Measurements from ENCODE around the gene TCF25.
"Not testable (repeated sequence)": the region's sequence is repeated elsewhere in the genome, so short reads cannot be mapped to it uniquely, and the experiment has no call there.

The TCF25 gene, protein sequence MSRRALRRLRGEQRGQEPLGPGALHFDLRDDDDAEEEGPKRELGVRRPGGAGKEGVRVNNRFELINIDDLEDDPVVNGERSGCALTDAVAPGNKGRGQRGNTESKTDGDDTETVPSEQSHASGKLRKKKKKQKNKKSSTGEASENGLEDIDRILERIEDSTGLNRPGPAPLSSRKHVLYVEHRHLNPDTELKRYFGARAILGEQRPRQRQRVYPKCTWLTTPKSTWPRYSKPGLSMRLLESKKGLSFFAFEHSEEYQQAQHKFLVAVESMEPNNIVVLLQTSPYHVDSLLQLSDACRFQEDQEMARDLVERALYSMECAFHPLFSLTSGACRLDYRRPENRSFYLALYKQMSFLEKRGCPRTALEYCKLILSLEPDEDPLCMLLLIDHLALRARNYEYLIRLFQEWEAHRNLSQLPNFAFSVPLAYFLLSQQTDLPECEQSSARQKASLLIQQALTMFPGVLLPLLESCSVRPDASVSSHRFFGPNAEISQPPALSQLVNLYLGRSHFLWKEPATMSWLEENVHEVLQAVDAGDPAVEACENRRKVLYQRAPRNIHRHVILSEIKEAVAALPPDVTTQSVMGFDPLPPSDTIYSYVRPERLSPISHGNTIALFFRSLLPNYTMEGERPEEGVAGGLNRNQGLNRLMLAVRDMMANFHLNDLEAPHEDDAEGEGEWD

GRCh38 chr16:89873109-89873971 is at the start of gene TCF25:
Gene TCF25, plus strand, starts transcription at chr16:89873592. Its CDS starts 76 bp downstream, at chr16:89873668.
- H3K4me1 ChIP-seq, result peaks cover 0 to 21% (median 19%) of the 10 kb centered on the region in 4 donors
- peaks cover 0 to 16% (median 4%) of the 10 kb centered on the region in 3 donors for H3K36me3 ChIP-seq
- H3K4me3 ChIP-seq, result peak within 1 kb of the TSS; percentile 91 to 99
- no peaks in the 10 kb centered on the region for H3K9me3 ChIP-seq
- H3K27ac ChIP-seq, result peak within 1 kb of the TSS; percentile 99 to 100
- no peaks in the 10 kb centered on the region for H3K27me3 ChIP-seq
- no peak for TF ChIP-seq CTCF (IDR thresholded peaks at IDR 0.05)
- peak; percentile 66 to 89 for DNase-seq
- intact Hi-C loops (cut with DNase I; ENCODE audit: low total_unique reads), result loop anchor here (2.0 kb wide), 1 partner anchor 173 kb away; the partner anchor contains the start of gene SPATA2L

- H3K27ac ChIP-seq; H3K9me3 ChIP-seq; DNase-seq; H3K36me3 ChIP-seq; H3K4me3 ChIP-seq; intact Hi-C loops (cut with DNase I; ENCODE audit: low total_unique reads): not testable (repeated sequence)
- H3K4me1 ChIP-seq, result peaks cover 0 to 13% (median 10%) of the 10 kb centered on the region in 4 donors
- peaks cover 0 to 50% of the 10 kb centered on the region in 2 donors for H3K27me3 ChIP-seq
Observed at GRCh38 chr16:89823824-89824148, 49.6 kb upstream of the TCF25 start.

DNA sequence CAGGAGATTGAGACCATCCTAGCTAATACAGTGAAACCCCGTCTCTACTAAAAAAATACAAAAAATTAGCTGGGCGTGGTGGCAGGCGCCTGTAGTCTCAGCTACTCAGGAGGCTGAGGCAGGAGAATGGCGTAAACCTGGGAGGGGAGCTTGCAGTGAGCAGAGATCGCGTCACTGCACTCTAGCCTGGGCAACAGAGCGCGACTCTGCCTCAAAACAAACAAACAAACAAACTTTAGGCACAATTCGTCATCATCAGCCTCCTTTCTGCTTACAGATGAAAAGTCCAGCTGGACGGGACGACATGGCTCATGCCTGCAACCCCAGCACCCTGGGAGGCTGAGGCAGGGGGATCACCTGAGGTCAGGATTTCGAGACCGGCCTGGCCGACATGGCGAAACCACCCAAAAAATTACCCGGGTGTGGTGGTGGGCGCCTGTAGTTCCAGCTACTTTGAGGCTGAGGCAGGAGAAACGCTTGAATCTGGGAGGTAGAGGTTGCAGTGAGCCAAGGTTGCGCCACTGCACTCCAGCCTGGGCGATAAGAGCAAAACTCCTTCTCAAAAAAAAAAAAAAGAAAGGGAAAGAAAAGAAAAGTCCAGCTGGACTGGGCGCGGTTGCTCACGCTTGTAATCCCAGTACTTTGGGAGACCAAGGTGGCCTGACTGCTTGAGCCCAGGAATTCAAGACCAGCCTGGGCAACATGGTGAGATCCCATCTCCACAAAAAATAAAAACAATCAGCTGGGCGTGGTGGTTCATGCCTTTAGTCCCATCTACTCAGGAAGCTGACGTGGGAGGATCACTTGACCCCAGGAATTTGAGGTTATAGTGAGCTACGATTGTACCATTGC is 46.6 kb upstream of the TCF25 start:
- Histone ChIP-seq H3K9me3 (no peaks in the 10 kb centered on the region), H3K27me3 (peaks cover 0 to 48% of the 10 kb centered on the region in 2 donors), H3K4me3 (no peak overlapping the region), H3K36me3 (no peaks in the 10 kb centered on the region), H3K27ac (no peak overlapping the region), H3K4me1 (peaks cover 0 to 21% (median 13%) of the 10 kb centered on the region in 4 donors)
- DNase-seq, result no peak
- intact Hi-C loops (cut with DNase I; ENCODE audit: low total_unique reads), result no loop called here
- no peak for TF ChIP-seq CTCF (IDR thresholded peaks at IDR 0.05)

DNA sequence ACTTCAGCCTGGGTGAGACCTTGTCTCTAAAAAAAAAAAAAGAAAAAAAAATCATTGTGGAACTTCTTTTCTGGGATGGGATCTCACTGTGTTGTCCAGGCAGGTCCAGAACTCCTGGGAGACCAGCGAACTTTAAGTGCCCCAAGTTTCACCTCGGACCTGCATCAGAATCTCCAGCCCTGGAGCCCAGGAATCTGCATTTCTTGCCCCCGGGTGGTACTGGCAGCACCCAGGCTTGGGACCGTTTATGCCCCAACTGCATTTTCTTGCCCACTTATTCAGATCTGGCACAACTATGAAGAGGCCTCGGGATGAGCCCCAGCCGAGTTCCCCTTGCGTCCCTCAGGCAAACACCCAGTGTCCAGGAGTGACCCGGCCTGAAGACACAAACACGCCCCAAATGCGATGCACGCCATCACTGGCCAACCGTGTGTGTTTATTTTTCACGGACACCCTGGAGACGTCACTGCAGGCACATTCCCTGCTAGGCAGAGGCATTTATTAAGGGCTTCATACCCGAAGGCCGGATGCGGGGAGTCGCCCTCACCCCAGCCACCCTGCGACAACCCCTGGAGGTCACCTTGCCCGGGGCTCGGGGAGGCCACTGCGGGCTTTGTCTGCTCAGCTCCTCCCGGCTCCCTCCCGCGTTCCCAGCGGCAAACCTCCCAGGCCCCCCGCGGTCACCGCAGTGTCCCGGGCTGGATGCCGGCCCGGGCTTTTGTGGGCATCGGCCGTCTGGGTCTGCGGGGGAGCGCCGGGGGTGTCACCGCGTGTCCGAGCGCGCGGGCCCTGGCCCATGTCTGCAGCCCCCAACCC is 45.8 kb upstream of the TCF25 start:
- no peak overlapping the region for H3K27ac ChIP-seq
- no peaks in the 10 kb centered on the region for H3K36me3 ChIP-seq
- peaks cover 0 to 52% of the 10 kb centered on the region in 2 donors for H3K27me3 ChIP-seq
- TF ChIP-seq CTCF (IDR thresholded peaks at IDR 0.05), result no peak
- no peak for DNase-seq
- H3K9me3 ChIP-seq, result no peaks in the 10 kb centered on the region
- H3K4me3 ChIP-seq, result peak overlapping the region; percentile 39 to 45
- H3K4me1 ChIP-seq, result peaks cover 0 to 21% (median 13%) of the 10 kb centered on the region in 4 donors
- intact Hi-C loops (cut with DNase I; ENCODE audit: low total_unique reads), result no loop called here

DNA sequence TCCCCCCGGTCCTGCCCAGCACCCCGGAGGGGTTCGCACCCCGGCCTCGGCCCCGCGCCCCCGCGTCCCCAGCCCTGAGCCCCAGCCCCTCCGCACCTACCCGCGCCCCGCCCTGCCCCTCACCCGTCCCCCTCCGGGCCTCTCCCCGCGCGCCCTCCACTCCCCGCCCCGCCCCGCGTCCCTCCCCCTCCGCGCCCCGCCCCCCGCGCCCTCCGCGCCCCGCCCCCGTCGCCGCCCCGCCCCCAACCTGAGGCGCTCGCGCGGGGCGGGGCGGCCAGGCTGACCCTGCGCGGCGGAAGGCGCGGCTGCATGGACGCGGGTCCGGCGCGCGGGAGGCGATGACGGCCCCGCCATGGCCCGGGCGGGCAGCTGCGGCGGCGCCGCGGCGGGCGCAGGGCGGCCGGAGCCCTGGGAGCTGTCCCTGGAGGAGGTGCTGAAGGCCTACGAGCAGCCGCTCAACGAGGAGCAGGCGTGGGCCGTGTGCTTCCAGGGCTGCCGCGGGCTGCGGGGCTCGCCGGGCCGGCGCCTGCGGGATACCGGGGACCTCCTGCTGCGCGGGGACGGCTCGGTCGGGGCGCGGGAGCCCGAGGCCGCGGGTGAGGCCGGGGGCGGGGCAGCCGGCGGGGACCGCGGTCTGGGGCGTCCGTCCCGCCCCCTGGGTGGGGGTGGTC is 45.1 kb upstream of the TCF25 start, which contains the start of gene SPIRE2:
Gene SPIRE2, plus strand, starts transcription at position 277 of the 671 bp plus-strand sequence. Its CDS starts 76 bp downstream, at position 353.
- no peaks in the 10 kb centered on the region for H3K9me3 ChIP-seq
- no peaks in the 10 kb centered on the region for H3K36me3 ChIP-seq
- peak; percentile 34 to 80 for DNase-seq
- intact Hi-C loops (cut with DNase I; ENCODE audit: low total_unique reads), result no loop called here
- H3K27me3 ChIP-seq, result peaks cover 0 to 50% of the 10 kb centered on the region in 2 donors
- no peak for TF ChIP-seq CTCF (IDR thresholded peaks at IDR 0.05)
- no peak within 1 kb of the TSS for H3K27ac ChIP-seq
- peaks cover 0 to 21% (median 13%) of the 10 kb centered on the region in 4 donors for H3K4me1 ChIP-seq
- peak within 1 kb of the TSS; percentile 39 to 45 for H3K4me3 ChIP-seq

Data from tibial artery (tissue), 4 donors.